Astrocyte (in vitro differentiated cells and primary cell): ENCODE data around the gene POLE3.

Experiments
- CTCF ChIP-seq: IDR thresholded peaks from 2 replicates; pipeline ENCODE4 v1.5.1; 2011; ENCODE audit warnings: low read depth, mild to moderate bottlenecking, inconsistent platforms, low read length, moderate library complexity; ENCODE audit not compliant: insufficient read depth
- EZH2 ChIP-seq: IDR thresholded peaks from 2 replicates; pipeline ENCODE4 v1.6.1; 2012; ENCODE audit warnings: mild to moderate bottlenecking, low read length, inconsistent platforms; ENCODE audit not compliant: insufficient read depth

- TF ChIP-seq CTCF (no peak), EZH2 (no peak)
Measured at GRCh38 chr9:113421726-113422125, 11.3 kb upstream of the POLE3 start.
